HL-60 (cell line): ENCODE data around the gene MAP3K21.

Experiments used
- CTCF ChIP-seq: IDR thresholded peaks from one replicate; pipeline ENCODE4 v1.5.1; 2011; ENCODE audit warnings: low read length, control low read depth, inconsistent platforms; ENCODE audit not compliant: insufficient read depth
- POLR2AphosphoS5 ChIP-seq: IDR thresholded peaks from 2 replicates; pipeline ENCODE4 v1.6.1; 2012; ENCODE audit warnings: low read depth

- no peak for TF ChIP-seq CTCF
- no peak for TF ChIP-seq POLR2AphosphoS5
These were observed 7.5 kb upstream of the MAP3K21 start for GRCh38 chr1:233320023-233320422.
